Measurements from ENCODE around the gene RND3.

Gene RND3

GRCh38 chr2:150426724-150427123, 60.7 kb downstream of the RND3 start:
- ChIA-PET CTCF (interaction anchor here (0.6 kb wide), 2 partner anchors 12 to 238 kb away, joined by 3 to 4 read pairs; no protein-coding TSS in a partner anchor), POLR2A (no interaction called here)
- Histone ChIP-seq H3K36me3 (ENCODE audit: control insufficient read depth in 2 of 2, insufficient read depth in 1 of 2, low read length in 2 of 2) (no peaks in the 10 kb centered on the region), H3K9me3 (ENCODE audit: control insufficient read depth, insufficient read depth, low read depth, low read length) (no peaks in the 10 kb centered on the region), H3K4me3 (ENCODE audit: low read depth, low read length) (no peak overlapping the region), H3K4me1 (ENCODE audit: control insufficient read depth, insufficient read depth, low read length) (no peaks in the 10 kb centered on the region; the same call in 1 of the 2 replicates), H3K27ac (ENCODE audit: extremely low read depth, low read depth, low read length) (no peak overlapping the region)
- TF ChIP-seq ZNF248 (tag by site-specific recombination; IDR thresholded peaks at IDR 0.05) = no peak
- no peak for TF ChIP-seq KLF16 (tag by site-specific recombination; IDR thresholded peaks at IDR 0.05)
- TF ChIP-seq PRDM1 (tag by site-specific recombination; IDR thresholded peaks at IDR 0.05) = no peak
- TF ChIP-seq PATZ1 (tag by site-specific recombination; IDR thresholded peaks at IDR 0.05) = no peak
- TF ChIP-seq IKZF3 (tag by site-specific recombination; IDR thresholded peaks at IDR 0.05) = no peak
- TF ChIP-seq ZNF426 (tag by site-specific recombination; IDR thresholded peaks at IDR 0.05) = no peak
- TF ChIP-seq SP7 (tag by site-specific recombination; IDR thresholded peaks at IDR 0.05) = no peak
- TF ChIP-seq ZFP37 (tag by site-specific recombination; IDR thresholded peaks at IDR 0.05) = no peak
- no peak for TF ChIP-seq ZNF112 (tag by site-specific recombination; IDR thresholded peaks at IDR 0.05)
- no peak for TF ChIP-seq ZNF473 (tag by site-specific recombination; IDR thresholded peaks at IDR 0.05)
- no peak for TF ChIP-seq ZNF645 (tag by site-specific recombination; IDR thresholded peaks at IDR 0.05)
- no peak for TF ChIP-seq ZNF585B (tag by site-specific recombination; IDR thresholded peaks at IDR 0.05)
- no peak for TF ChIP-seq GLIS1 (tag by site-specific recombination; IDR thresholded peaks at IDR 0.05)
- no peak for TF ChIP-seq ZNF561 (tag by site-specific recombination; IDR thresholded peaks at IDR 0.05; ENCODE audit: borderline replicate concordance)
- TF ChIP-seq ZNF184 (tag by site-specific recombination; IDR thresholded peaks at IDR 0.05) = no peak

- no peak overlapping the region for H3K4me3 ChIP-seq (ENCODE audit: low read depth, low read length)
- no peaks in the 10 kb centered on the region for H3K9me3 ChIP-seq (ENCODE audit: control insufficient read depth, insufficient read depth, low read depth, low read length)
- H3K36me3 ChIP-seq (ENCODE audit: control insufficient read depth in 2 of 2, insufficient read depth in 1 of 2, low read length in 2 of 2) = no peaks in the 10 kb centered on the region
- ChIA-PET CTCF (interaction anchor here (0.6 to 0.7 kb wide), 3 partner anchors 12 to 166 kb away, joined by 4 to 5 read pairs (median 4); no protein-coding TSS in a partner anchor), POLR2A (no interaction called here)
- H3K4me1 ChIP-seq (ENCODE audit: control insufficient read depth, insufficient read depth, low read length) = no peaks in the 10 kb centered on the region; the same call in 1 of the 2 replicates
- H3K27ac ChIP-seq (ENCODE audit: extremely low read depth, low read depth, low read length) = no peak overlapping the region
- TF ChIP-seq ZNF292 (tag by site-specific recombination; IDR thresholded peaks at IDR 0.05; ENCODE audit: borderline replicate concordance, low read depth) (no peak), ZBTB6 (tag by site-specific recombination; IDR thresholded peaks at IDR 0.05) (no peak), ZNF510 (tag by site-specific recombination; IDR thresholded peaks at IDR 0.05; ENCODE audit: insufficient replicate concordance) (no peak), ZNF558 (tag by site-specific recombination; IDR thresholded peaks at IDR 0.05) (no peak), RBAK (tag by site-specific recombination; IDR thresholded peaks at IDR 0.05) (no peak), ZNF639 (tag by site-specific recombination; IDR thresholded peaks at IDR 0.05) (no peak), ZNF248 (tag by site-specific recombination; IDR thresholded peaks at IDR 0.05) (no peak), ZNF596 (tag by site-specific recombination; IDR thresholded peaks at IDR 0.05) (no peak), CTCF (tag by site-specific recombination; IDR thresholded peaks at IDR 0.05) (no peak), ZNF843 (tag by site-specific recombination; IDR thresholded peaks at IDR 0.05) (no peak), ZNF155 (tag by site-specific recombination; IDR thresholded peaks at IDR 0.05) (no peak), ZNF426 (tag by site-specific recombination; IDR thresholded peaks at IDR 0.05) (no peak), ZNF350 (tag by site-specific recombination; IDR thresholded peaks at IDR 0.05) (no peak), ZNF670 (tag by site-specific recombination; IDR thresholded peaks at IDR 0.05; ENCODE audit: low read depth) (no peak), ELK4 (IDR thresholded peaks at IDR 0.05; ENCODE audit: borderline replicate concordance, low read depth, low read length) (no peak)
Measured at GRCh38 chr2:150426315-150426714, 61.2 kb downstream of the RND3 start.
